Transverse colon (tissue), 4 donors: ENCODE measurements around the gene OSBPL10. TPM values are rescaled to one million over a fixed set of nuclear protein-coding genes. Genes with fewer than 3 reads are reported as not detected.

Source experiments
- DNase-seq: peaks from one replicate; pipeline ENCODE4 v3.0.0-alpha.2; 2019
- H3K27ac ChIP-seq, 4 donors: fragments of 200-600 bp; sonication (generic); 2 replicates each; pipeline ENCODE4 v1.5.1; 2016 to 2018; ENCODE audit warnings: inconsistent platforms in 4 of 4
- H3K27me3 ChIP-seq: fragments of 200-600 bp; sonication (generic); 2 replicates; pipeline ENCODE4 v1.5.1; 2017; ENCODE audit warnings: inconsistent platforms
- H3K36me3 ChIP-seq, 4 donors: fragments of 200-600 bp; sonication (generic); 2 replicates each; pipeline ENCODE4 v1.5.1; 2017 to 2019; ENCODE audit warnings: inconsistent platforms in 4 of 4
- H3K4me1 ChIP-seq, 4 donors: fragments of 200-600 bp; sonication (generic); 2 replicates each; pipeline ENCODE4 v1.5.1; 2017 to 2020; ENCODE audit warnings: inconsistent platforms in 4 of 4
- H3K4me3 ChIP-seq, 4 donors: fragments of 200-600 bp; sonication (generic); 1 replicate in 1 of 4; 2 replicates in 3 of 4; pipeline versions ENCODE4 v1.5.1 to v1.6.1; 2017 to 2019; ENCODE audit warnings: inconsistent platforms in 4 of 4
- H3K9me3 ChIP-seq, 2 donors: fragments of 200-600 bp; sonication (generic); 2 replicates each; pipeline ENCODE4 v1.5.1; 2017 to 2019; ENCODE audit warnings: inconsistent platforms in 2 of 2
- CTCF ChIP-seq, 5 experiments: fragments of 200-600 bp in 3 of 5; fragments of 450-650 bp in 2 of 5; sonication (generic) in 3 of 5; IDR thresholded peaks; 1 replicate in 2 of 5; 2 replicates in 3 of 5; pipeline ENCODE4 v1.5.1; 2016 to 2017; ENCODE audit warnings: antibody characterized with exemption in 5 of 5, inconsistent platforms in 3 of 5, mild to moderate bottlenecking in 2 of 5, moderate library complexity in 1 of 5
- EP300 ChIP-seq: sonication (generic); formaldehyde crosslinking; IDR thresholded peaks from one replicate; pipeline ENCODE4 v1.6.1; 2017; ENCODE audit warnings: antibody characterized with exemption, low read depth
- POLR2A ChIP-seq: fragments of 450-650 bp; IDR thresholded peaks from one replicate; pipeline ENCODE4 v1.6.1; 2016; ENCODE audit warnings: antibody characterized with exemption, mild to moderate bottlenecking, moderate library complexity
- POLR2AphosphoS5 ChIP-seq, 3 donors: sonication (generic); formaldehyde crosslinking; IDR thresholded peaks; one replicate each; pipeline ENCODE4 v1.6.1; 2016; ENCODE audit warnings: antibody characterized with exemption in 3 of 3
- WGBS, 2 donors: methylation state at CpG; one replicate each; pipeline ENCODE4 v1.1.5; 2018; ENCODE audit warnings: low coverage in 1 of 2; 5-methylcytosine and 5-hydroxymethylcytosine counted together
- in situ Hi-C, 4 donors: fragments of 200-750 bp; cut with MboI; loops; one replicate each; pipeline versions ENCODE4 v1.15.0 to v1.15.1; 2017; ENCODE audit warnings: low sequenced_read_pairs in 3 of 4, low pct_ligation_motif_present in 1 of 4, low pct_unique_long_range_greater_than_20kb in 1 of 4
- intact Hi-C: fragments of 100-400 bp; cut with DNase I; formaldehyde crosslinking; loops from one replicate; pipeline ENCODE4 v1.15.1; 2023; ENCODE audit warnings: low total_unique reads
- total RNA-seq, 4 donors: library from RNA; depleted of rRNA; stranded (reverse); fragments of >200 nt; gene quantifications; one replicate each; pipeline ENCODE4 v1.1.0, GENCODE V29; 2016

OSBPL10 gene
- total RNA-seq, 4 donors from 2014 or later: 10.0 to 34.8 (median 19.5) TPM

GRCh38 chr3:31768479-31769125, 212.5 kb downstream of the OSBPL10 start:
- no peaks in the 10 kb centered on the region for H3K36me3 ChIP-seq
- TF ChIP-seq POLR2A (no peak), CTCF (IDR thresholded peaks at IDR 0.05) (peak; percentile 50 to 60 (median 55)), EP300 (no peak), POLR2AphosphoS5 (IDR thresholded peaks at IDR 0.05) (no peak)
- H3K9me3 ChIP-seq: no peaks in the 10 kb centered on the region
- no peak overlapping the region for H3K27ac ChIP-seq
- H3K4me3 ChIP-seq: no peak overlapping the region
- intact Hi-C loops (no loop called here), in situ Hi-C loops (loop anchor here in 2 of 4 donors (25.0 kb wide), 2 partner anchors 981 to 1006 kb away; no protein-coding TSS in a partner anchor)
- H3K4me1 ChIP-seq: no peaks in the 10 kb centered on the region
- DNase-seq: peak; percentile 54
- H3K27me3 ChIP-seq: no peaks in the 10 kb centered on the region
- WGBS, 2 donors: 40 to 58% methylated on average over 3 to 6 of the region's 6 CpGs

GRCh38 chr3:31767920-31768319, 213.1 kb downstream of the OSBPL10 start:
- in situ Hi-C loops (loop anchor here in 2 of 4 donors (25.0 kb wide), 2 partner anchors 981 to 1006 kb away; no protein-coding TSS in a partner anchor), intact Hi-C loops (no loop called here)
- no peaks in the 10 kb centered on the region for H3K4me1 ChIP-seq
- no peak for DNase-seq
- H3K36me3 ChIP-seq: no peaks in the 10 kb centered on the region
- 89 to 96% methylated on average over 8 of the region's 8 CpGs for WGBS, 2 donors
- H3K27me3 ChIP-seq: no peaks in the 10 kb centered on the region
- no peak overlapping the region for H3K4me3 ChIP-seq
- no peaks in the 10 kb centered on the region for H3K9me3 ChIP-seq
- H3K27ac ChIP-seq: no peak overlapping the region
- no peak for TF ChIP-seq POLR2A
- no peak for TF ChIP-seq EP300
- TF ChIP-seq CTCF (IDR thresholded peaks at IDR 0.05): no peak
- no peak for TF ChIP-seq POLR2AphosphoS5 (IDR thresholded peaks at IDR 0.05)

- intact Hi-C loops: no loop called here
- DNase-seq: no peak
- no peaks in the 10 kb centered on the region for H3K9me3 ChIP-seq
- H3K27me3 ChIP-seq: no peaks in the 10 kb centered on the region
- H3K4me1 ChIP-seq: no peaks in the 10 kb centered on the region
- no peaks in the 10 kb centered on the region for H3K36me3 ChIP-seq
- H3K4me3 ChIP-seq: no peak overlapping the region
- in situ Hi-C loops: loop anchor here in 2 of 4 donors (25.0 kb wide), 2 partner anchors 979 to 1004 kb away; no protein-coding TSS in a partner anchor
- no peak overlapping the region for H3K27ac ChIP-seq
- TF ChIP-seq CTCF (IDR thresholded peaks at IDR 0.05) (no peak), POLR2AphosphoS5 (IDR thresholded peaks at IDR 0.05) (no peak), EP300 (no peak), POLR2A (no peak)
These were observed 214.4 kb downstream of the OSBPL10 start for GRCh38 chr3:31766669-31767068.

GRCh38 chr3:31765871-31766270, 215.2 kb downstream of the OSBPL10 start:
- TF ChIP-seq POLR2AphosphoS5 (IDR thresholded peaks at IDR 0.05) (no peak), EP300 (no peak), CTCF (IDR thresholded peaks at IDR 0.05) (no peak), POLR2A (no peak)
- no peak overlapping the region for H3K4me3 ChIP-seq
- intact Hi-C loops: no loop called here

More at GRCh38 chr3:31765871-31766270, 215.2 kb downstream of the OSBPL10 start:
- H3K9me3 ChIP-seq: no peaks in the 10 kb centered on the region
- WGBS, 2 donors: 70 to 83% methylated on average over 2 to 4 of the region's 4 CpGs
- no peak overlapping the region for H3K27ac ChIP-seq
- no peak for DNase-seq
- H3K36me3 ChIP-seq: no peaks in the 10 kb centered on the region
- in situ Hi-C loops: loop anchor here in 2 of 4 donors (25.0 kb wide), 2 partner anchors 979 to 1004 kb away; no protein-coding TSS in a partner anchor
- no peaks in the 10 kb centered on the region for H3K27me3 ChIP-seq
- no peaks in the 10 kb centered on the region for H3K4me1 ChIP-seq
